ENCODE data around the gene PACRG.

- TF ChIP-seq YY1 (IDR thresholded peaks at IDR 0.05; ENCODE audit: insufficient read depth, insufficient read length) (no peak), SUZ12 (IDR thresholded peaks at IDR 0.05; ENCODE audit: extremely low read depth, insufficient read depth, insufficient read length) (no peak)
Measured at GRCh38 chr6:163324688-163325389, 597.1 kb downstream of the PACRG start.

Measured in NT2/D1 (cell line).